Thoracic aorta (tissue), 2 donors: ENCODE data around the gene JADE3. TPM values are rescaled to one million over a fixed set of nuclear protein-coding genes. Genes with fewer than 3 reads are reported as not detected.

Experiments used
- ATAC-seq: fragments of 150-250 bp; one replicate; pipeline ENCODE4 v1.8.0; 2017; ENCODE audit warnings: low read depth; ENCODE audit not compliant: insufficient number of reproducible peaks, low FRiP score
- DNase-seq: peaks from one replicate; pipeline ENCODE4 v3.0.0-alpha.2; 2020; ENCODE audit warnings: low spot score
- H3K27ac ChIP-seq, 2 donors: fragments of 200-600 bp; sonication (generic); 1 replicate in 1 of 2; 2 replicates in 1 of 2; pipeline ENCODE4 v1.5.1; 2016; ENCODE audit warnings: mild to moderate bottlenecking in 2 of 2, moderate library complexity in 2 of 2
- H3K27me3 ChIP-seq: fragments of 200-600 bp; sonication (generic); replicated peaks from 2 replicates; pipeline ENCODE4 v1.6.0; 2016; ENCODE audit warnings: mild to moderate bottlenecking; ENCODE audit not compliant: insufficient read depth
- H3K36me3 ChIP-seq: fragments of 200-600 bp; sonication (generic); one replicate; pipeline ENCODE4 v1.5.1; 2016
- H3K4me1 ChIP-seq, 2 donors: fragments of 200-600 bp; sonication (generic); 1 replicate in 1 of 2; 2 replicates in 1 of 2; pipeline versions ENCODE4 v1.5.1 to v1.6.0; 2016; ENCODE audit warnings: low read depth in 2 of 2, mild to moderate bottlenecking in 1 of 2; ENCODE audit not compliant: control insufficient read depth in 1 of 2
- H3K4me3 ChIP-seq: fragments of 200-600 bp; sonication (generic); 2 replicates; pipeline ENCODE4 v1.5.1; 2016; ENCODE audit warnings: mild to moderate bottlenecking
- H3K9me3 ChIP-seq: fragments of 200-600 bp; sonication (generic); 2 replicates; pipeline ENCODE4 v1.5.1; 2016
- total RNA-seq, 2 donors: library from RNA; depleted of rRNA; stranded (reverse); fragments of >200 nt; gene quantifications; one replicate each; pipeline versions ENCODE4 v1.1.0 to v1.2.3, GENCODE V29; 2016
- TF ChIP-seq, protein P1 (sequence below): fragments of 200-600 bp; sonication (generic); IDR thresholded peaks from one replicate; pipeline ENCODE4 v1.5.1; 2019; ENCODE audit warnings: antibody characterized with exemption

Gene JADE3
- total RNA-seq, 2 donors from 2014 or later = 3.7 to 5.2 TPM

DNA sequence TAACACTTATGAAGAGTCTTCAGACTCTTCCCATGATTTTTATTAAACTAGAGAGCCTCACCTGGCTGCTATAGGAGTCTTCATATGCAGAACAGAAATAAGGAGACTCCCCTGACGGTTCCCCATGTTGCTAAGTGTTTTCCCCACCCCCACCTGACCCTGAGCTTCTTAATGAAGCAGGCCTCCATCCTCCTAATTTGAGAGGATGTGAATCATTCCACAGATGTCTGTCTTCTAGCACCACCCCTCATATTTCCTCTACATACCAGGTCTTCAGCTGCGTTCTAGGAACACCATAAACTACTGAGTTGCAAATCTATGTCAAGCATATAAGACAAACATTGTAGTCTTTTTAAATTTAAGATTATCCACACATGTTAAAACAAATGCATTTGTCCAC, 38.5 kb upstream of the JADE3 start:
- H3K36me3 ChIP-seq = no peaks in the 10 kb centered on the region
- no peak for ATAC-seq

DNA sequence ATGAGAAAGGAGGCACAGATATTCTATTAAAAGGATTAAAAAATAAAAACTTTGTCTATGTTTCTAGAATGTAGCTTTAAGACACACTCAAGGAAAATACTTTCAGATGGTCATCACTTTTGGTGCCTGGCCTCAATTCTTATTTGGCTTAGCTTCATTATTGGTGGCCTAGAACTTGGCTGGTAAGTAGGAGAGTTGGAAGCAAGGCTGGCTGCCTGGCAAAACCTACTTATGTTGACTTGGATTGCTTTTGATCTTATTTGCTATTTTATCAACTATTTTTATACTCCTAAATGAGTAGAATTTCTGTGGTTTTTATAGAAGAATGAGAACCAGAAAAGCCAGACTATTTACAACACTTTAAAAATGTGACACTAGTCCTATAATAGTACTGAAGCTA, 35.3 kb upstream of the JADE3 start:
- Histone ChIP-seq H3K36me3 (no peaks in the 10 kb centered on the region), H3K4me3 (no peak overlapping the region), H3K27me3 (no peaks in the 10 kb centered on the region), H3K27ac (no peak overlapping the region), H3K9me3 (no peaks in the 10 kb centered on the region), H3K4me1 (peaks cover 0 to 11% of the 10 kb centered on the region in 2 donors)
- TF ChIP-seq, protein P1, sequence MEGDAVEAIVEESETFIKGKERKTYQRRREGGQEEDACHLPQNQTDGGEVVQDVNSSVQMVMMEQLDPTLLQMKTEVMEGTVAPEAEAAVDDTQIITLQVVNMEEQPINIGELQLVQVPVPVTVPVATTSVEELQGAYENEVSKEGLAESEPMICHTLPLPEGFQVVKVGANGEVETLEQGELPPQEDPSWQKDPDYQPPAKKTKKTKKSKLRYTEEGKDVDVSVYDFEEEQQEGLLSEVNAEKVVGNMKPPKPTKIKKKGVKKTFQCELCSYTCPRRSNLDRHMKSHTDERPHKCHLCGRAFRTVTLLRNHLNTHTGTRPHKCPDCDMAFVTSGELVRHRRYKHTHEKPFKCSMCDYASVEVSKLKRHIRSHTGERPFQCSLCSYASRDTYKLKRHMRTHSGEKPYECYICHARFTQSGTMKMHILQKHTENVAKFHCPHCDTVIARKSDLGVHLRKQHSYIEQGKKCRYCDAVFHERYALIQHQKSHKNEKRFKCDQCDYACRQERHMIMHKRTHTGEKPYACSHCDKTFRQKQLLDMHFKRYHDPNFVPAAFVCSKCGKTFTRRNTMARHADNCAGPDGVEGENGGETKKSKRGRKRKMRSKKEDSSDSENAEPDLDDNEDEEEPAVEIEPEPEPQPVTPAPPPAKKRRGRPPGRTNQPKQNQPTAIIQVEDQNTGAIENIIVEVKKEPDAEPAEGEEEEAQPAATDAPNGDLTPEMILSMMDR = no peak
- ATAC-seq (no peak), DNase-seq (no peak)

More for the DNA sequence above, 38.5 kb upstream of the JADE3 start:
- Histone ChIP-seq H3K9me3 (no peaks in the 10 kb centered on the region), H3K27me3 (no peaks in the 10 kb centered on the region), H3K27ac (no peak overlapping the region), H3K4me1 (peaks cover 0 to 11% of the 10 kb centered on the region in 2 donors), H3K4me3 (no peak overlapping the region)
- no peak for DNase-seq
- TF ChIP-seq, protein P1 = no peak

DNA sequence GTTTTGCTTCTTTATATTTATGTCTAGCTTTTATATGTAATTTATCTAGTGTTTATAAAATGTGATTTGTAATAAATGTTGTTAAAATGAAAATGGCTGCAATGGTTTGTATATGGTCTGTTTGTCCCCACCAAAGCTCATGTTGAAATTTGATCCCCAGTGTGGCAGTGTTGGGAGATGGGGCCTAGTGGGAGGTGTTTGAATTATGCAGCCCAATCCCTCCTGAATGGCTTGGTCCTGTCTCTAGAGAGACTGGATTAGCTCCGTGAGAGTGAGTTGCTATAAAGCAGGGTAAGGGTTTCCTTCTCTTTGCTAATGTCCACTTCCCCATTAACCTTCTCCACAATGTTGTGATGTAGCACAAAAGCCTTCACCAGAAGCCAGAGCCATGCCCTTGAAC, 30.0 kb upstream of the JADE3 start:
- Histone ChIP-seq H3K27ac (no peak overlapping the region), H3K27me3 (no peaks in the 10 kb centered on the region), H3K4me3 (no peak overlapping the region), H3K4me1 (no peaks in the 10 kb centered on the region), H3K36me3 (no peaks in the 10 kb centered on the region), H3K9me3 (no peaks in the 10 kb centered on the region)
- TF ChIP-seq, protein P1 = no peak
- no peak for DNase-seq
- no peak for ATAC-seq

DNA sequence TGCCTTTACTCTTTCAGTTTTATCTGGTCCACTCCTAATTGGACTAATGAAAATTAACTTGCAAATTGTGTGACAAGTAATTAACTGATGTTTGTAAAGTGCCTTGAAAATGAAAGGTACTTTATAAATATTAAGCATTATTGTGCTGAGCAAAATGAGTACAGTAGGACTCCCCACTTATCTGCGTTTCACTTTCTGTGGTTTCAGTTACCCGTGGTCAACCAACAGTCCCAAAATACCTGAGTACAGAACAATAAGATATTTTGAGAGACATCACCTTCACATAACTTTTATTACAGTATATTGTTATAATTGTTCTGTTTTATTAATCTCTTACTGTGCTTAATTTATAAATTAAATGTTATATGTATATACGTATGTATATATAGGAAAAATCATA, 27.4 kb upstream of the JADE3 start:
- no peaks in the 10 kb centered on the region for H3K9me3 ChIP-seq
- no peaks in the 10 kb centered on the region for H3K4me1 ChIP-seq
- no peak overlapping the region for H3K27ac ChIP-seq
- no peaks in the 10 kb centered on the region for H3K36me3 ChIP-seq
- H3K4me3 ChIP-seq = no peak overlapping the region
- ATAC-seq (no peak), DNase-seq (no peak)
- no peaks in the 10 kb centered on the region for H3K27me3 ChIP-seq
- TF ChIP-seq, protein P1 = no peak

DNA sequence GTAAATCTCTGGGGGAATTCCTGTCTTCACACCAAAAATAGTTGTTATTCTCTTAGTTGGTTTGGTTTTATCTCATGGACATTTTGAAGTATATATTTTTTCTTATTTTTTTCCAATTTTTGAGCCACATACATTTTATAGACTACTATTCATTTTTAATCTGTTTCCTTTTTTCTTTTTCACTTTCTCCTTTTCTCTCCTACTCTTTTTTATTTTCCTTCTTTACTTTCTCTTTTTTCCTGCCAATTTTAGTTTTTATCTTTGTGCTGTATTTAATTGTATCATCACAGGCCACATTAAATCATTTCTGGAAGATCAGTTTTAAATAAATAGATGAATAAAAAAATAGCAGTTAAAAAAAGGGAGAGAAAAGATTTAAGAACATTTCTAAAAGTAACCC, 14.0 kb upstream of the JADE3 start:
- Histone ChIP-seq H3K9me3 (no peaks in the 10 kb centered on the region), H3K36me3 (no peaks in the 10 kb centered on the region), H3K27me3 (no peaks in the 10 kb centered on the region), H3K27ac (no peak overlapping the region), H3K4me3 (no peak overlapping the region), H3K4me1 (no peaks in the 10 kb centered on the region)
- DNase-seq (no peak), ATAC-seq (no peak)
- TF ChIP-seq, protein P1 = no peak
